ENCODE results near the gene UHRF2.

GRCh38 chr9:6552033-6552432 is 139.0 kb downstream of the UHRF2 start:
- TF ChIP-seq CTCF (IDR thresholded peaks at IDR 0.05) (no peak), ZFX (IDR thresholded peaks at IDR 0.05; ENCODE audit: borderline replicate concordance) (no peak)
